A549 (cell line): Measurements from ENCODE around the gene MT1A.

ENCODE experiments used
- CEBPB ChIP-seq, 2 experiments: fragments of >200 bp in 1 of 2; sonication (Bioruptor Twin) in 1 of 2; formaldehyde crosslinking in 1 of 2; IDR thresholded peaks; 2 replicates each; pipeline ENCODE4 v1.6.1; 2012 to 2016
- CTCF ChIP-seq: fragments of >200 bp; sonication (Bioruptor Twin); formaldehyde crosslinking; IDR thresholded peaks from 3 replicates; pipeline ENCODE4 v1.5.1; 2016
- EP300 ChIP-seq, 2 experiments: fragments of >200 bp; sonication (Bioruptor Twin); formaldehyde crosslinking; IDR thresholded peaks; 2 replicates in 1 of 2; 3 replicates in 1 of 2; pipeline ENCODE4 v1.6.1; 2016 to 2017
- JUNB ChIP-seq: fragments of >200 bp; sonication (Bioruptor Twin); formaldehyde crosslinking; IDR thresholded peaks from 2 replicates; pipeline ENCODE4 v1.6.1; 2016
- MYC ChIP-seq: IDR thresholded peaks from 2 replicates; pipeline ENCODE4 v1.6.1; 2012; ENCODE audit warnings: mild to moderate bottlenecking, inconsistent platforms, low read length, improper control_type of control experiment, borderline replicate concordance
- POLR2AphosphoS2 ChIP-seq: conservative IDR thresholded peaks from 2 replicates; pipeline ENCODE4 v1.6.1; 2012; ENCODE audit warnings: low read length, improper control_type of control experiment, inconsistent platforms
- RARB ChIP-seq: fragments of 250-450 bp; sonication (Bioruptor Pico); IDR thresholded peaks from 2 replicates; pipeline ENCODE4 v1.8.0; 2021; ENCODE audit warnings: mild to moderate bottlenecking, moderate library complexity
- RNF2 ChIP-seq: fragments of 200-600 bp; sonication (generic); IDR thresholded peaks from 2 replicates; pipeline ENCODE4 v1.6.1; 2016; ENCODE audit warnings: low read depth, mild to moderate bottlenecking, antibody characterized with exemption, moderate library complexity, borderline replicate concordance

GRCh38 chr16:56688762-56689161 lies 50.3 kb downstream of the MT1A start:
- TF ChIP-seq CTCF (no peak), JUNB (no peak), POLR2AphosphoS2 (no peak), CEBPB (IDR thresholded peaks at IDR 0.05) (no peak), RARB (CRISPR knock-in tag) (no peak), EP300 (IDR thresholded peaks at IDR 0.05) (no peak), MYC (no peak), RNF2 (no peak)
